Measurements from ENCODE around the gene TCEAL3. TPM values are rescaled to one million over a fixed set of nuclear protein-coding genes. Genes with fewer than 3 reads are reported as not detected.

Gene TCEAL3
- total RNA-seq, 1 donor from 2014 or later: 9.5 TPM

Other genes with a start within 250 kb of the TCEAL3 start
- gene BEX3, start 231.4 kb upstream of the TCEAL3 start, total RNA-seq (ENCODE audit: low replicate concordance): 194 and 251 TPM in 2 replicates
- gene RAB40A, start 88.5 kb upstream of the TCEAL3 start, total RNA-seq (ENCODE audit: low replicate concordance): 0.36 and 0.51 TPM in 2 replicates
- gene TCEAL4, start 22.4 kb upstream of the TCEAL3 start, total RNA-seq (ENCODE audit: low replicate concordance): 50.5 and 68.1 TPM in 2 replicates
- 16.9 and 22.3 TPM in 2 replicates for gene TCEAL1, start 21.0 kb downstream of the TCEAL3 start, total RNA-seq (ENCODE audit: low replicate concordance)
- gene MORF4L2, start 78.7 kb downstream of the TCEAL3 start, total RNA-seq (ENCODE audit: low replicate concordance): 419 and 666 TPM in 2 replicates
- gene TMEM31, start 102.9 kb downstream of the TCEAL3 start, total RNA-seq (ENCODE audit: low replicate concordance): 0.87 TPM in 1 of 2 replicates, not detected in the other
- 0.64 and 55.3 TPM in 2 replicates for gene PLP1, start 168.9 kb downstream of the TCEAL3 start, total RNA-seq (ENCODE audit: low replicate concordance)
- 1.4 and 2.8 TPM in 2 replicates for gene RAB9B, start 224.3 kb downstream of the TCEAL3 start, total RNA-seq (ENCODE audit: low replicate concordance)